HCT116 (cell line): Measurements from ENCODE around the gene NEURL1. TPM values are rescaled to one million over a fixed set of nuclear protein-coding genes. Genes with fewer than 3 reads are reported as not detected.

Experiments used
- ATAC-seq: fragments of 200-7000 bp; cut with Tn5 transposase; 2 replicates; pipeline ENCODE4 v1.9.1; 2020; ENCODE audit warnings: mild to moderate bottlenecking, moderate library complexity
- BruUV-seq: library from RNA; stranded (reverse); fragments of 400-500 nt; replicated peaks from 2 replicates; lab custom pipeline; 2021; lab: Mats Ljungman, UMichigan
- CTCF ChIA-PET: fragments of 300-600 bp; sonication (Branson Sonifier 250); formaldehyde crosslinking; loops from one replicate; lab custom pipeline; 2021; ENCODE audit warnings: antibody characterized with exemption; lab: Charles Lee
- POLR2A ChIA-PET: fragments of 300-600, 350-600 bp; sonication (Branson Sonifier 250); formaldehyde crosslinking; loops from one replicate; lab custom pipeline; 2021; ENCODE audit warnings: antibody characterized with exemption; lab: Charles Lee
- RAD21 ChIA-PET, 2 experiments: fragments of 300-600 bp; sonication (Branson Sonifier 250); formaldehyde crosslinking; loops; one replicate each; lab custom pipeline; 2023; ENCODE audit warnings: low total read pairs in 2 of 2; ENCODE audit not compliant: uncharacterized antibody in 2 of 2, unreplicated experiment in 2 of 2, low non-redundant PET in 1 of 2; lab: Charles Lee
- DNase-seq: peaks from one replicate; pipeline ENCODE4 v3.0.0-alpha.2; 2010; ENCODE audit warnings: low read depth, low spot score
- H2AFZ ChIP-seq: fragments of 200-600 bp; shearing (Covaris generic), sonication (generic); 2 replicates; pipeline ENCODE4 v1.6.1; 2017; ENCODE audit warnings: low read depth, mixed run types, mixed read lengths, antibody characterized with exemption, low read length; ENCODE audit not compliant: poor library complexity, severe bottlenecking
- H3K27ac ChIP-seq: 2 replicates; pipeline ENCODE4 v1.5.1; 2012; ENCODE audit warnings: low read depth, low read length
- H3K27me3 ChIP-seq: fragments of 200-600 bp; sonication (generic); 2 replicates; pipeline ENCODE4 v1.6.1; 2016; ENCODE audit warnings: mixed run types, low read length, mixed read lengths; ENCODE audit not compliant: insufficient read depth
- H3K36me3 ChIP-seq, 2 experiments: fragments of 200-500 bp in 1 of 2; fragments of 200-600 bp in 1 of 2; sonication (Bioruptor generic) in 1 of 2; sonication (generic) in 1 of 2; 2 replicates each; pipeline versions ENCODE4 v1.5.1 to v1.6.1; 2014 to 2016; ENCODE audit warnings: low read length in 2 of 2, inconsistent platforms in 1 of 2, mixed read lengths in 1 of 2, mixed run types in 1 of 2; ENCODE audit not compliant: insufficient read depth in 2 of 2, control insufficient read depth in 1 of 2
- H3K4me1 ChIP-seq, 2 experiments: fragments of 200-600 bp in 1 of 2; sonication (generic) in 1 of 2; 2 replicates each; pipeline versions ENCODE4 v1.5.1 to v1.6.1; 2012 to 2017; ENCODE audit warnings: low read length in 2 of 2, inconsistent platforms in 1 of 2, mild to moderate bottlenecking in 1 of 2, mixed read lengths in 1 of 2, mixed run types in 1 of 2, moderate library complexity in 1 of 2; ENCODE audit not compliant: insufficient read depth in 2 of 2, control insufficient read depth in 1 of 2
- H3K4me2 ChIP-seq: fragments of 200-600 bp; sonication (generic); 2 replicates; pipeline ENCODE4 v1.6.1; 2017; ENCODE audit warnings: mixed run types, low read length, mixed read lengths
- H3K4me3 ChIP-seq, 2 experiments: fragments of 200-600 bp in 1 of 2; sonication (generic) in 1 of 2; replicated peaks in 1 of 2; 2 replicates each; pipeline ENCODE4 v1.5.1; 2011 to 2016; ENCODE audit warnings: low read length in 2 of 2, control low read depth in 1 of 2, low read depth in 1 of 2, mild to moderate bottlenecking in 1 of 2, mixed read lengths in 1 of 2, mixed run types in 1 of 2
- H3K79me2 ChIP-seq: fragments of 200-600 bp; sonication (generic); 2 replicates; pipeline ENCODE4 v1.6.1; 2017; ENCODE audit warnings: mild to moderate bottlenecking, mixed run types, low read length, moderate library complexity, mixed read lengths; ENCODE audit not compliant: insufficient read depth
- H3K9ac ChIP-seq: fragments of 200-600 bp; sonication (generic); 2 replicates; pipeline ENCODE4 v1.6.1; 2016; ENCODE audit warnings: low read length, mixed read lengths
- H3K9me2 ChIP-seq: fragments of 200-600 bp; sonication (generic), shearing (Covaris generic); 2 replicates; pipeline ENCODE4 v1.6.1; 2017; ENCODE audit warnings: mixed run types, mild to moderate bottlenecking, moderate library complexity; ENCODE audit not compliant: insufficient read depth
- H3K9me3 ChIP-seq, 2 experiments: fragments of 200-500 bp in 1 of 2; fragments of 200-600 bp in 1 of 2; sonication (Bioruptor generic) in 1 of 2; sonication (generic) in 1 of 2; 2 replicates each; pipeline ENCODE4 v1.6.1; 2014 to 2017; ENCODE audit warnings: low read length in 2 of 2, mixed read lengths in 2 of 2, inconsistent platforms in 1 of 2, low read depth in 1 of 2, mild to moderate bottlenecking in 1 of 2, mixed run types in 1 of 2, moderate library complexity in 1 of 2; ENCODE audit not compliant: control insufficient read depth in 1 of 2, insufficient read depth in 1 of 2
- H4K20me1 ChIP-seq: fragments of 200-600 bp; sonication (generic), shearing (Covaris generic); 2 replicates; pipeline ENCODE4 v1.6.1; 2017; ENCODE audit warnings: mixed run types, mild to moderate bottlenecking, moderate library complexity; ENCODE audit not compliant: insufficient read depth
- CEBPB ChIP-seq: IDR thresholded peaks from 2 replicates; pipeline ENCODE4 v1.6.1; 2012; ENCODE audit warnings: low read depth
- EGR1 ChIP-seq: IDR thresholded peaks from 2 replicates; pipeline ENCODE4 v1.6.1; 2012; ENCODE audit warnings: low read depth
- ELF1 ChIP-seq: IDR thresholded peaks from 2 replicates; pipeline ENCODE4 v1.6.1; 2012; ENCODE audit warnings: low read depth, borderline replicate concordance
- EZH2phosphoT487 ChIP-seq: fragments of 200-600 bp; IDR thresholded peaks from 2 replicates; pipeline ENCODE4 v1.6.1; 2018; ENCODE audit warnings: antibody characterized with exemption, borderline replicate concordance
- JUND ChIP-seq: IDR thresholded peaks from 2 replicates; pipeline ENCODE4 v1.6.1; 2012
- SP1 ChIP-seq: IDR thresholded peaks from 2 replicates; pipeline ENCODE4 v1.6.1; 2012; ENCODE audit warnings: low read depth
- TCF7L2 ChIP-seq: IDR thresholded peaks from 2 replicates; pipeline ENCODE4 v1.7.0; 2011; ENCODE audit warnings: borderline replicate concordance, inconsistent platforms; ENCODE audit not compliant: insufficient read depth, insufficient read length; ENCODE audit errors: extremely low read depth
- intact Hi-C: fragments of 100-400 bp; cut with micrococcal nuclease; formaldehyde crosslinking; loops from 2 replicates; pipeline ENCODE4 v1.10.0; 2022
- total RNA-seq: library from RNA; stranded (reverse); gene quantifications from one replicate; pipeline ENCODE4 v1.2.1, GENCODE V29; 2021; ENCODE audit not compliant: unreplicated experiment
- TF ChIP-seq, protein P1 (sequence below), 3 experiments: fragments of 200-600 bp in 1 of 3; sonication (generic) in 1 of 3; IDR thresholded peaks in 2 of 3; conservative IDR thresholded peaks in 1 of 3; 2 replicates each; pipeline ENCODE4 v1.5.1; 2012 to 2017; ENCODE audit warnings: low read depth in 2 of 3, low read length in 2 of 3, antibody characterized with exemption in 1 of 3, borderline replicate concordance in 1 of 3, control low read depth in 1 of 3, mild to moderate bottlenecking in 1 of 3, mixed read lengths in 1 of 3, mixed run types in 1 of 3, moderate library complexity in 1 of 3; ENCODE audit not compliant: insufficient read depth in 1 of 3
- TF ChIP-seq, protein P2 (sequence below): IDR thresholded peaks from 2 replicates; pipeline ENCODE4 v1.6.1; 2012
- TF ChIP-seq, protein P3 (sequence below): IDR thresholded peaks from 2 replicates; pipeline ENCODE4 v1.6.1; 2012
- TF ChIP-seq, protein P4 (sequence below): IDR thresholded peaks from 2 replicates; pipeline ENCODE4 v1.6.1; 2011; ENCODE audit warnings: mild to moderate bottlenecking, low read length, moderate library complexity; ENCODE audit not compliant: insufficient replicate concordance; ENCODE audit errors: extremely low read depth
- TF ChIP-seq, protein P5 (sequence below): IDR thresholded peaks from 2 replicates; pipeline ENCODE4 v1.6.1; 2012; ENCODE audit warnings: low read depth

NEURL1 gene
- total RNA-seq, 1 experiment from 2014 or later: 1.4 TPM

DNA sequence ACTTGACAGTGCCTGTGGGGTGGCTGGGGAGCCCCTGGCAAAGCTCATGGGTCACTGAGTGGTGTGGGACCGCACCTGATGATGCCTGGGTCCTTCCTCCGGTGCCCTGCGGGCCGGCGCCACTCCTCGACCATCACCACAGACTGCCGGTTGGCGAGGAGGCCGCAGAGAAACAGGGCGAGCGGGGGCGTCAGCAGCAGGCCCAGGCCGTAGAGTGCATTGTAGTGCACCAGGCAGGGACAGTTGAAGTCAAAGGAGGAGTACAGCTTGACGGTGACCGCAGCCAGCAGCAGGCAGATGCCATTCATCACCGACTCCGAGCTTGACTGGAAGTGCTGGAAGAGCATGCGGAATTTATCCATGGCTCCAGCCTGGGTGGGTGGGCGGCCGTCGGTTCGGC lies 14.8 kb upstream of the NEURL1 start:
- ATAC-seq (no peak), DNase-seq (no peak)
- Histone ChIP-seq H3K4me3 (no peak overlapping the region), H3K27me3 (no peaks in the 10 kb centered on the region), H3K36me3 (no peaks in the 10 kb centered on the region), H3K9ac (peak overlapping the region; percentile 19), H3K27ac (no peak overlapping the region), H4K20me1 (no peaks in the 10 kb centered on the region), H3K9me3 (no peaks in the 10 kb centered on the region), H3K4me2 (peak overlapping the region; percentile 72), H2AFZ (no peak overlapping the region), H3K79me2 (no peaks in the 10 kb centered on the region), H3K9me2 (no peaks in the 10 kb centered on the region), H3K4me1 (peaks cover 21 to 42% of the 10 kb centered on the region in 2 experiments)
- ChIA-PET POLR2A (no interaction called here), CTCF (no interaction called here), RAD21 (no interaction called here)
- BruUV-seq: no TSS peak
- TF ChIP-seq SP1: no peak
- TF ChIP-seq TCF7L2: no peak
- TF ChIP-seq ELF1: no peak
- no peak for TF ChIP-seq CEBPB
- TF ChIP-seq, protein P1, sequence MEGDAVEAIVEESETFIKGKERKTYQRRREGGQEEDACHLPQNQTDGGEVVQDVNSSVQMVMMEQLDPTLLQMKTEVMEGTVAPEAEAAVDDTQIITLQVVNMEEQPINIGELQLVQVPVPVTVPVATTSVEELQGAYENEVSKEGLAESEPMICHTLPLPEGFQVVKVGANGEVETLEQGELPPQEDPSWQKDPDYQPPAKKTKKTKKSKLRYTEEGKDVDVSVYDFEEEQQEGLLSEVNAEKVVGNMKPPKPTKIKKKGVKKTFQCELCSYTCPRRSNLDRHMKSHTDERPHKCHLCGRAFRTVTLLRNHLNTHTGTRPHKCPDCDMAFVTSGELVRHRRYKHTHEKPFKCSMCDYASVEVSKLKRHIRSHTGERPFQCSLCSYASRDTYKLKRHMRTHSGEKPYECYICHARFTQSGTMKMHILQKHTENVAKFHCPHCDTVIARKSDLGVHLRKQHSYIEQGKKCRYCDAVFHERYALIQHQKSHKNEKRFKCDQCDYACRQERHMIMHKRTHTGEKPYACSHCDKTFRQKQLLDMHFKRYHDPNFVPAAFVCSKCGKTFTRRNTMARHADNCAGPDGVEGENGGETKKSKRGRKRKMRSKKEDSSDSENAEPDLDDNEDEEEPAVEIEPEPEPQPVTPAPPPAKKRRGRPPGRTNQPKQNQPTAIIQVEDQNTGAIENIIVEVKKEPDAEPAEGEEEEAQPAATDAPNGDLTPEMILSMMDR (IDR thresholded peaks at IDR 0.05 in 2 of 3, conservative IDR thresholded peaks at IDR 0.05 in 1 of 3; ENCODE audit: borderline replicate concordance in 1 of 3, insufficient read depth in 1 of 3, low read depth in 2 of 3, low read length in 2 of 3): no peak
- TF ChIP-seq EGR1: no peak
- TF ChIP-seq JUND: no peak
- TF ChIP-seq, protein P2, sequence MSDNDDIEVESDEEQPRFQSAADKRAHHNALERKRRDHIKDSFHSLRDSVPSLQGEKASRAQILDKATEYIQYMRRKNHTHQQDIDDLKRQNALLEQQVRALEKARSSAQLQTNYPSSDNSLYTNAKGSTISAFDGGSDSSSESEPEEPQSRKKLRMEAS: no peak
- TF ChIP-seq, protein P3, sequence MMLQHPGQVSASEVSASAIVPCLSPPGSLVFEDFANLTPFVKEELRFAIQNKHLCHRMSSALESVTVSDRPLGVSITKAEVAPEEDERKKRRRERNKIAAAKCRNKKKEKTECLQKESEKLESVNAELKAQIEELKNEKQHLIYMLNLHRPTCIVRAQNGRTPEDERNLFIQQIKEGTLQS: no peak
- TF ChIP-seq, protein P4, sequence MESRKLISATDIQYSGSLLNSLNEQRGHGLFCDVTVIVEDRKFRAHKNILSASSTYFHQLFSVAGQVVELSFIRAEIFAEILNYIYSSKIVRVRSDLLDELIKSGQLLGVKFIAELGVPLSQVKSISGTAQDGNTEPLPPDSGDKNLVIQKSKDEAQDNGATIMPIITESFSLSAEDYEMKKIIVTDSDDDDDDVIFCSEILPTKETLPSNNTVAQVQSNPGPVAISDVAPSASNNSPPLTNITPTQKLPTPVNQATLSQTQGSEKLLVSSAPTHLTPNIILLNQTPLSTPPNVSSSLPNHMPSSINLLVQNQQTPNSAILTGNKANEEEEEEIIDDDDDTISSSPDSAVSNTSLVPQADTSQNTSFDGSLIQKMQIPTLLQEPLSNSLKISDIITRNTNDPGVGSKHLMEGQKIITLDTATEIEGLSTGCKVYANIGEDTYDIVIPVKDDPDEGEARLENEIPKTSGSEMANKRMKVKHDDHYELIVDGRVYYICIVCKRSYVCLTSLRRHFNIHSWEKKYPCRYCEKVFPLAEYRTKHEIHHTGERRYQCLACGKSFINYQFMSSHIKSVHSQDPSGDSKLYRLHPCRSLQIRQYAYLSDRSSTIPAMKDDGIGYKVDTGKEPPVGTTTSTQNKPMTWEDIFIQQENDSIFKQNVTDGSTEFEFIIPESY: no peak
- TF ChIP-seq, protein P5, sequence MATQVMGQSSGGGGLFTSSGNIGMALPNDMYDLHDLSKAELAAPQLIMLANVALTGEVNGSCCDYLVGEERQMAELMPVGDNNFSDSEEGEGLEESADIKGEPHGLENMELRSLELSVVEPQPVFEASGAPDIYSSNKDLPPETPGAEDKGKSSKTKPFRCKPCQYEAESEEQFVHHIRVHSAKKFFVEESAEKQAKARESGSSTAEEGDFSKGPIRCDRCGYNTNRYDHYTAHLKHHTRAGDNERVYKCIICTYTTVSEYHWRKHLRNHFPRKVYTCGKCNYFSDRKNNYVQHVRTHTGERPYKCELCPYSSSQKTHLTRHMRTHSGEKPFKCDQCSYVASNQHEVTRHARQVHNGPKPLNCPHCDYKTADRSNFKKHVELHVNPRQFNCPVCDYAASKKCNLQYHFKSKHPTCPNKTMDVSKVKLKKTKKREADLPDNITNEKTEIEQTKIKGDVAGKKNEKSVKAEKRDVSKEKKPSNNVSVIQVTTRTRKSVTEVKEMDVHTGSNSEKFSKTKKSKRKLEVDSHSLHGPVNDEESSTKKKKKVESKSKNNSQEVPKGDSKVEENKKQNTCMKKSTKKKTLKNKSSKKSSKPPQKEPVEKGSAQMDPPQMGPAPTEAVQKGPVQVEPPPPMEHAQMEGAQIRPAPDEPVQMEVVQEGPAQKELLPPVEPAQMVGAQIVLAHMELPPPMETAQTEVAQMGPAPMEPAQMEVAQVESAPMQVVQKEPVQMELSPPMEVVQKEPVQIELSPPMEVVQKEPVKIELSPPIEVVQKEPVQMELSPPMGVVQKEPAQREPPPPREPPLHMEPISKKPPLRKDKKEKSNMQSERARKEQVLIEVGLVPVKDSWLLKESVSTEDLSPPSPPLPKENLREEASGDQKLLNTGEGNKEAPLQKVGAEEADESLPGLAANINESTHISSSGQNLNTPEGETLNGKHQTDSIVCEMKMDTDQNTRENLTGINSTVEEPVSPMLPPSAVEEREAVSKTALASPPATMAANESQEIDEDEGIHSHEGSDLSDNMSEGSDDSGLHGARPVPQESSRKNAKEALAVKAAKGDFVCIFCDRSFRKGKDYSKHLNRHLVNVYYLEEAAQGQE: no peak
- no peak for TF ChIP-seq EZH2phosphoT487
- intact Hi-C loops: loop anchor here (5.0 kb wide), 1 partner anchor 386 kb away; no protein-coding TSS in a partner anchor
